Liver (tissue), 3 donors: ENCODE data around the gene MGAT5.

ENCODE experiments used
- FOXA1 ChIP-seq: IDR thresholded peaks from 2 replicates; pipeline ENCODE4 v1.6.1; 2016; ENCODE audit warnings: antibody characterized with exemption
- GABPA ChIP-seq, 2 donors: IDR thresholded peaks in 1 of 2; conservative IDR thresholded peaks in 1 of 2; 2 replicates each; pipeline ENCODE4 v1.6.1; 2016; ENCODE audit warnings: antibody characterized with exemption in 2 of 2, mild to moderate bottlenecking in 1 of 2, moderate library complexity in 1 of 2
- HNF4G ChIP-seq: IDR thresholded peaks from 2 replicates; pipeline ENCODE4 v1.6.1; 2016; ENCODE audit warnings: antibody characterized with exemption
- JUND ChIP-seq, 2 donors: IDR thresholded peaks; 2 replicates each; pipeline ENCODE4 v1.6.1; 2016; ENCODE audit warnings: antibody characterized with exemption in 2 of 2
- RAD21 ChIP-seq, 2 donors: IDR thresholded peaks; 2 replicates each; pipeline ENCODE4 v1.6.1; 2016; ENCODE audit warnings: antibody characterized with exemption in 2 of 2, mild to moderate bottlenecking in 2 of 2
- SP1 ChIP-seq: IDR thresholded peaks from 2 replicates; pipeline ENCODE4 v1.6.1; 2018; ENCODE audit warnings: antibody characterized with exemption, mild to moderate bottlenecking
- TAF1 ChIP-seq: conservative IDR thresholded peaks from 2 replicates; pipeline ENCODE4 v1.6.1; 2016; ENCODE audit warnings: antibody characterized with exemption, mild to moderate bottlenecking
- YY1 ChIP-seq: IDR thresholded peaks from 2 replicates; pipeline ENCODE4 v1.6.1; 2016; ENCODE audit warnings: antibody characterized with exemption, mild to moderate bottlenecking
- TF ChIP-seq, protein P1 (sequence below): IDR thresholded peaks from 2 replicates; pipeline ENCODE4 v1.6.1; 2016; ENCODE audit warnings: antibody characterized with exemption, mild to moderate bottlenecking
- TF ChIP-seq, protein P2 (sequence below): fragments of 150-350 bp; IDR thresholded peaks from 2 replicates; pipeline ENCODE4 v1.5.1; 2017; ENCODE audit warnings: improper control_type of control experiment, low read depth, low read length; ENCODE audit not compliant: missing input control
- TF ChIP-seq, protein P3 (sequence below): IDR thresholded peaks from 2 replicates; pipeline ENCODE4 v1.6.1; 2016; ENCODE audit warnings: antibody characterized with exemption
- donor health status: healthy.
- donor health status: healthy.

DNA sequence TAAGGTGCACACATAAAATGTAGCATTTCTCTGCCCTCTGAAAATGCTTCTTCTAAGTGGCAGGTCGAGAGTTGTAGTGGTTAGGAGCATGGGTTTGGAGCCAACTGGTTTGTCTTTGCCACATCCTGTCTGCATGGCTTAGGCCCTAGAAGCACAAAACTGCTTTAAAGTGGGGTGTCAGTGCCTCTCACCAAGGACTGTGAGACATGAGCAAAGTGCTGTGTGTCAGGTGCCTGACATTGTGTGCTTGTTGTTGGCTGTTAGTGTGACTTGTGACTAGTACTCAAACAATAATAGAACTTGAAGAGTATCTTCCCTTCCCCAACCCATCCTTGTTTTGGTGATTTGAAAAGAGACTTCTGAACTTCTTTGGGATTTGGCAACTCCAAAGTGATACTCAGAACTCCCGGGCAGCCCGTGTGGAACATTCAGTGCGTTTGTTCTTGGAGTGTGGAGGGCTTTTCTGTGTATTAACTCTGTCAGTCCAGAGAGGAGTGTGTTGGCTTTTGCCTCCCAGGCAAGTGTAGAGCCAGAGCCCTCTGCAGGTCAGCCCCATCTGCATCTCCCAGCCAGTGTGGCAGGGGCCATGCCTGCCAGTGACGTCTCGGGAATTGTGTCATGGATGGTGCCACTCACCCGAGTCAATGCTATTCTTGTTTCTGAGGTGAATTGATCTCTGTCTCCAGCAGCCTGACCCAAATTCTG is 5.0 kb downstream of the MGAT5 start:
- TF ChIP-seq RAD21 (IDR thresholded peaks at IDR 0.05), result no peak
- TF ChIP-seq, protein P1, sequence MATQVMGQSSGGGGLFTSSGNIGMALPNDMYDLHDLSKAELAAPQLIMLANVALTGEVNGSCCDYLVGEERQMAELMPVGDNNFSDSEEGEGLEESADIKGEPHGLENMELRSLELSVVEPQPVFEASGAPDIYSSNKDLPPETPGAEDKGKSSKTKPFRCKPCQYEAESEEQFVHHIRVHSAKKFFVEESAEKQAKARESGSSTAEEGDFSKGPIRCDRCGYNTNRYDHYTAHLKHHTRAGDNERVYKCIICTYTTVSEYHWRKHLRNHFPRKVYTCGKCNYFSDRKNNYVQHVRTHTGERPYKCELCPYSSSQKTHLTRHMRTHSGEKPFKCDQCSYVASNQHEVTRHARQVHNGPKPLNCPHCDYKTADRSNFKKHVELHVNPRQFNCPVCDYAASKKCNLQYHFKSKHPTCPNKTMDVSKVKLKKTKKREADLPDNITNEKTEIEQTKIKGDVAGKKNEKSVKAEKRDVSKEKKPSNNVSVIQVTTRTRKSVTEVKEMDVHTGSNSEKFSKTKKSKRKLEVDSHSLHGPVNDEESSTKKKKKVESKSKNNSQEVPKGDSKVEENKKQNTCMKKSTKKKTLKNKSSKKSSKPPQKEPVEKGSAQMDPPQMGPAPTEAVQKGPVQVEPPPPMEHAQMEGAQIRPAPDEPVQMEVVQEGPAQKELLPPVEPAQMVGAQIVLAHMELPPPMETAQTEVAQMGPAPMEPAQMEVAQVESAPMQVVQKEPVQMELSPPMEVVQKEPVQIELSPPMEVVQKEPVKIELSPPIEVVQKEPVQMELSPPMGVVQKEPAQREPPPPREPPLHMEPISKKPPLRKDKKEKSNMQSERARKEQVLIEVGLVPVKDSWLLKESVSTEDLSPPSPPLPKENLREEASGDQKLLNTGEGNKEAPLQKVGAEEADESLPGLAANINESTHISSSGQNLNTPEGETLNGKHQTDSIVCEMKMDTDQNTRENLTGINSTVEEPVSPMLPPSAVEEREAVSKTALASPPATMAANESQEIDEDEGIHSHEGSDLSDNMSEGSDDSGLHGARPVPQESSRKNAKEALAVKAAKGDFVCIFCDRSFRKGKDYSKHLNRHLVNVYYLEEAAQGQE, result no peak
- no peak for TF ChIP-seq GABPA (IDR thresholded peaks at IDR 0.05 in 1 of 2, conservative IDR thresholded peaks at IDR 0.05 in 1 of 2)
- TF ChIP-seq, protein P2, sequence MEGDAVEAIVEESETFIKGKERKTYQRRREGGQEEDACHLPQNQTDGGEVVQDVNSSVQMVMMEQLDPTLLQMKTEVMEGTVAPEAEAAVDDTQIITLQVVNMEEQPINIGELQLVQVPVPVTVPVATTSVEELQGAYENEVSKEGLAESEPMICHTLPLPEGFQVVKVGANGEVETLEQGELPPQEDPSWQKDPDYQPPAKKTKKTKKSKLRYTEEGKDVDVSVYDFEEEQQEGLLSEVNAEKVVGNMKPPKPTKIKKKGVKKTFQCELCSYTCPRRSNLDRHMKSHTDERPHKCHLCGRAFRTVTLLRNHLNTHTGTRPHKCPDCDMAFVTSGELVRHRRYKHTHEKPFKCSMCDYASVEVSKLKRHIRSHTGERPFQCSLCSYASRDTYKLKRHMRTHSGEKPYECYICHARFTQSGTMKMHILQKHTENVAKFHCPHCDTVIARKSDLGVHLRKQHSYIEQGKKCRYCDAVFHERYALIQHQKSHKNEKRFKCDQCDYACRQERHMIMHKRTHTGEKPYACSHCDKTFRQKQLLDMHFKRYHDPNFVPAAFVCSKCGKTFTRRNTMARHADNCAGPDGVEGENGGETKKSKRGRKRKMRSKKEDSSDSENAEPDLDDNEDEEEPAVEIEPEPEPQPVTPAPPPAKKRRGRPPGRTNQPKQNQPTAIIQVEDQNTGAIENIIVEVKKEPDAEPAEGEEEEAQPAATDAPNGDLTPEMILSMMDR, result no peak
- TF ChIP-seq TAF1, result no peak
- no peak for TF ChIP-seq YY1
- no peak for TF ChIP-seq SP1
- TF ChIP-seq HNF4G, result no peak
- no peak for TF ChIP-seq FOXA1
- no peak for TF ChIP-seq JUND (IDR thresholded peaks at IDR 0.05)
- TF ChIP-seq, protein P3, sequence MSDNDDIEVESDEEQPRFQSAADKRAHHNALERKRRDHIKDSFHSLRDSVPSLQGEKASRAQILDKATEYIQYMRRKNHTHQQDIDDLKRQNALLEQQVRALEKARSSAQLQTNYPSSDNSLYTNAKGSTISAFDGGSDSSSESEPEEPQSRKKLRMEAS, result no peak
